RPMI8226 (cell line): ENCODE data around the gene BTBD10.

ENCODE experiments used
- DNase-seq: peaks from one replicate; pipeline ENCODE4 v3.0.0-alpha.2; 2015

BTBD10 gene

DNA sequence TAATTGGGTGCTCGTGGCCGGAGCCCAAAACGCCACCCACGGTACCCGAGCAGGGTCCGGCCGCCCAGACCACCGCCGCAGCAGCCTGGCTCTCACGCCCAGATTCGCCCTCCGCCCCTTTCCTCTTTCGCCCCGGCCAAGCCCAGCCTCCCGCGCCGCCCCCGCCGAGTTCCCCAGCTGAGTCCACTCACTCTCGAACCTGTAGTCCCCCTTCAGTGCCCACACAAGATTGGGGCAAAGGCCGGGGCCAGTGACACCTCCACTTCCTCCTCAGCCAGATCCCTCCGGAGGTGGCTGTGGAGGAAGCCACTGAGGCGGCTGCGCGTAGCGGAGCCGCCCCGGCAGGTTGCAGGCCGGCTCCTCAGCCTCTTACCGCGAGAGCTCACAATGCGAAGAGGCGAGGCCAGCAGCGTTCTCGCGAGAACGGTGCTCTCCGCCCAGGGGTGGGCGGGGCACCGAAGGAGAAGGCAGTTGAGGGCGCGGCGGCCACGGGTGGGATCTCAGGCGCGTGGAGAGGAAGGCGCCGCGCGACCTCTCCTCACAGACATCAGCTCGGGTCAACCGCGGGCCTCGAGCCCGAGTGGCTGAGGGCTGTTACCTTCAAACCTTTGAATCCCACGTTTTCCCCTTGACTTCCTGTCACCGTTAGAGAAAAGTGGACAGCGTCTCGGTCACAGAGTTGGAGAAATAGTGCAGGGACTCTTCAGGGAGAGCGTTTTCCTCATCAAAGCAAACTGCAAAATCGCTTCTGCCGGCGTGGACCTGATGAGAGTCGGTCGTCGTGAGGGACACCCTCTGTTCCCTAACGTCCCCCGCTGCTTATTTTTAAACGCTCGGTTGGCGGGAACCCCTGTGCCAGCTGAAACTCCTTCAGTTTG lies at the start of gene BTBD10:
TSS of gene BTBD10 (minus strand) at position 322 of the 878 bp plus-strand sequence. CDS start 18,098 bp downstream, outside the sequence.
- DNase-seq: peak; percentile 95

DNA sequence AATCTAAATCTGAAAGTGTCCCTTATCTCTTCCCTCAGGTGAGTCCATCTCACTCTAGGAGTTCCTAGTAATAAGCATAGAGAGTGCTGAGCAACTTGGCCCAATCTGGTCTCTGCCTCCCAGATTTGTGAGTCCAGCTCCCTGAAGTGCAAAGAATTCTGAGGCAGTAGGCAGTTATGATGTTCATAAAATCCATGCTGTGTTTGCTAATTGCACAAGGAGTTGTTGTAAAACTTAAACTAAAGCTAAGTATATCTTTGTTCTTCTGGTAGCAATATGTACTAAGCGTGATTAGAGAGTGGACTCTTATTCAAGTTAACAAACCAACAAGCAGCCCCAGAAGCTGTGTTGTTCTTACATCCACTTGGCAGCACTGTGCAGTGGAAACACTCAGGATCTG lies 40.4 kb upstream of the BTBD10 start:
- DNase-seq: no peak

GRCh38 chr11:13502492-13502891 lies 39.5 kb upstream of the BTBD10 start:
- no peak for DNase-seq

DNA sequence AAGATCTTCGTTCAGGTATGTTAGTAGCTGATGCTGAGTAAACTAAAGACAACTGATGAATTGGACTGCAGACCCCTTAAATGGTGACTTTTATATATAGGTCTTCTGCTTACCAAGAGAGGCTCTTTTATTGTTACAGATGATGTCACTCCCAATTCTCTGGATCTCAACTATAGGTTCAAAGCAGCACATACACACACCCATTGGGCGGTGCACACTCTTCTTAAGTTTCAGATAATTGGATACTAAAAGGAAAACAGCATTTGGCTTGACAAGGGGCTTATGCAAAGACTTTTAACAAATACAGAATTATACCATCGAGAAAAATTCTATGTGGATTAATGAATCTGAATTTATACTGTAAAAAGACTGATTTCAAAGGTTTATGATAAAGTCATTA lies 32.9 kb upstream of the BTBD10 start, which contains the start of gene PTH:
TSS of gene PTH (minus strand) at position 69 of the 400 bp plus-strand sequence. CDS start 3,142 bp downstream, outside the sequence.
- DNase-seq: no peak

DNA sequence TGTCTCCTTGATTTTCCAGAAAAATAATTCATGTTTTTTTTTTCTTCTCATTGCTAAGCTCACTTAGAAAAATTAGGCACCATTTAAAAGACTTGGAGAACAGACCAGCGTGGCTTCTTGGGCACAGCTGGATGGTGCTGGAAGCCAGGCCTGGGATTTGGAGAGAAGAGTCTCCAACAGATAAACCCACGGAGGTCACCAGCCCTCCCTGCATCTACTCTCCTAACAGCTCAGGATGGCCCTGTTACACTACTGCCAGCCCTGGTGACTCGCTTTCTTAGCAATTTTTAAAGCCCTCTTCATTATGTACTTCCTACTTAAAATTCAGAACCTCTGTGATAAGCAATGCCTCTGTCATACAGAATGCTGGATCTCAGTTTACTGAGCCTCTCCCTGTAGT lies 31.0 kb upstream of the BTBD10 start:
- no peak for DNase-seq

- DNase-seq: peak; percentile 31
These were observed 24.6 kb upstream of the BTBD10 start for GRCh38 chr11:13487661-13488030.

DNA sequence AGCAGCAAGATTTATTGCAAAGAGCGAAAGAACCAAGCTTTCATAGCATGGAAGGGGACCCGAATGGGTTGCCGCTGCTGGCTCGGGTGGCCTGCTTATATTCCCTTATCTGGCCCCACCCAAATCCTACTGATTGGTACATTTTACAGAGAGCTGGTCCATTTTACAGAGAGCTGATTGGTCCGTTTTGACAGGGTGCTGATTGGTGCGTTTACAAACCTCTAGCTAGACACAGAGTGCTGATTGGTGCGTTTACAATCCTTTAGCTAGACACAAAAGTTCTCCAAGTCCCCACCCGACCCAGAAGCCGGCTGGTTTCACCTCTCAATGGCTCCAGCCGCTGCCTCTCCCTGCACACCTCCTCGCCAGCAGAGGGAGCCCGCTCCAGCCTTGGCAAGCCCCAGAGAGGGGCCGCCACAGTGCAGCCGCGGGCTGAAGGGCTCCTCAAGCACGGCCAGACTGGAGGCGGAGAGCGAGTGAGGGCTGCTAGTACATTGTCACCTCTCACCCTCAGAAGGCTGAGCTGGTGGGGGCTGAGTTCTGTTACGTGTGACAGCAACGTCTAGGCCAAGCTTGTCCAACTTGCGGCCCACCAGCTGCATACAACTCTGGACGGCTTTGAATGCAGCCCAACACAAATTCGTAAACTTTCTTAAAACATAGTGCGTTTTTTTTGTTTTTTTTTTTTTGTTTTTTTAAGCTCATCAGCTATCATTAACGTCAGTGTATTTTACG lies 24.1 kb upstream of the BTBD10 start:
- peak; percentile 61 for DNase-seq

DNA sequence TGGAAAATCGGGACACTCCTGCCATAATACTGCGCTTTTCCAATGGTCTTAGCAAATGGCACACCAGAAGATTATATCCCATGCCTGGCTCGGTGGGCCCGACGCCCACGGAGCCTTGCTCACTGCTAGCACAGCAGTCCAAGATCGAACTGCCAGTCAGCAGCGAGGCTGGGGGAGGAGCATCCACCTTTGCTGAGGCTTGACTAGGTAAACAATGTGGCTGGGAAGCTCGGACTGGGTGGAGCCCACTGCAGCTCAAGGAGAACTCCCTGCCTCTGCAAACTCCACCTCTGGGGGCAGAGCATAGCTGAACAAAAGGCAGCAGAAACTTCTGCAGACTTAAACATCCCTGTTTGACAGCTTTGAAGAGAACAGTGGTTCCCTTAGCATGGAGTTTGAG lies 17.2 kb upstream of the BTBD10 start:
- peak; percentile 58 for DNase-seq

GRCh38 chr11:13479688-13480087 lies 16.7 kb upstream of the BTBD10 start:
- DNase-seq: no peak

- no peak for DNase-seq
These were observed 12.1 kb upstream of the BTBD10 start for GRCh38 chr11:13475091-13475490.

- no peak for DNase-seq
These were observed 10.1 kb upstream of the BTBD10 start for GRCh38 chr11:13473013-13473722.

DNA sequence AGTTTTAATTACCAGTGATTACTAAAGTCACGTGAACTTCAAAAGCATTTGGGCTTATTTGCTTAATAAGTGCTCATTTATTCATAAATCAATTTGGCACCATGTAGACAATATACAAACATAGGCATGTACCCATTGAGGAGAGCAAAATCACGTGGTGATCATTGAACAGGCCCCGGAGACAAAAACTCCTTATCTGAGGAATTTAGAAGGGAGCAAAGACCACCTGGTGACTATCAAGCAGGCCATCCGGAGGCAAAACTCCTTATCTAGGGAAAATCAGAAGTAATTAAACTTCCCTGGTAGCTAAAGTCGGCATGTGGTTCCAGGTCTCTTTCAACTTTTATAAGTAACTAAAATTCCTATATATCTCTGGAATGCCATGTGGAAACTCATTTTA lies 5.7 kb upstream of the BTBD10 start:
- no peak for DNase-seq

DNA sequence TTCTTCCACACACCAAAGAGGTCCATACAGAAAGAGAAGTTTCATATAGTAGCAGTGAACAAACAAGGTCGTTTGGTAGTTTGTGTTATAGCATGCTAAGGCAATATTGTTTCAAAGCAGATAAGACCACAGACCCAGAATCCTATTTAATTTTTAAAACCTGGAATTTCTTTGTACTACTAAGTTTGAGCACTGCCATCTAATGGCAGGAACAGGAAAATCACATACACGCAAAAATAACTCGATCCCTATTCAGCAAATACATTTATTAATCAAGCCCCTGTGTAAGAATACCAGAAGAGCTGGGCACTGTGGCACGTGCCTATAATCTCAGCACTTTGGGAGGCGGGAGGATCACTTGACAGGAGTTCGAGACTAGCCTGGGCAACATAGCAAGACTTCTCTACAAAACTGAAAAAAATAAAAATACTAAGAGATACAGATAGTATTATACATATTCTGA lies 2.9 kb upstream of the BTBD10 start:
- no peak for DNase-seq

GRCh38 chr11:13463779-13464290 lies 813 bp upstream of the BTBD10 start:
- no peak for DNase-seq

GRCh38 chr11:13462311-13462900 lies 616 bp downstream of the BTBD10 start:
- peak; percentile 36 for DNase-seq

DNA sequence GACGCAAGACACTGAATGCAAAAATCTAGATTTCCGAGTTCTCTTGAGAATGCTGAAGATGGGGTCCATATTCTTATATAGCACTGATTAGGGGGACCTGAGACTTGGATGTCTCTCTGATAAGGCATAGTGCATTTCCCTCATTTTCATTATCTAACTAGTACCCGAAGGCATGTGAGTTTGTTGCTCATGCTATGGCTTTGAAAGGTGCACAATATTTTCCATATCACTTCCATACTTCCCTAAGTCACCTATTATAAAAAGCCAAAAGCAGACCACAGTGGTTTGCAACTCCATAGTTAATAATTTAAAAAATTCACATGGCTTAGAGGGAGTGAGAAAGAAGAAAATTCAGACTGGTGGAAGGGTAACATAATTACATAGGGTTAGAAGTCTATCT lies 1.7 kb downstream of the BTBD10 start:
- no peak for DNase-seq

- DNase-seq: peak; percentile 66
These were observed 12.1 kb downstream of the BTBD10 start for GRCh38 chr11:13450832-13451397.

GRCh38 chr11:13449522-13449921 lies 13.5 kb downstream of the BTBD10 start:
- DNase-seq: no peak

- DNase-seq: peak; percentile 46
These were observed 14.1 kb downstream of the BTBD10 start for GRCh38 chr11:13448876-13449275.

DNA sequence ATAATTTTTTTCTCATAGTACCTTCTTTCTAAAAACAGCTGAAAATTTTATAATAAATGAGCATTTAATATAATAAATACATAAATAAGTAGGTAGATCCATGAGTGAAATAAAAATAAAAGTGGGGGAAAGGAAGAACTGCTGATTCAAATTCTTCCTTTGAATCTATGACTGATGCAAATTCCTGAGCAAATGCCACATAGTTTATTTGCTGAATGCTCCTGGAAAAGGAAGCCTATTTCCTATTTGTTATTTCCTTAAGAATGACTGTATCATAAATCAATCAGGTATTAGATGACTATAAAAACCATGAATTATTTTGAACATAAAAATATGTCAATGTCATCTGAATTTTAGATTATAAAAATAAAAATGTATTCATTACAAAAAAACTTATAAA lies 16.6 kb downstream of the BTBD10 start:
- DNase-seq: no peak

DNA sequence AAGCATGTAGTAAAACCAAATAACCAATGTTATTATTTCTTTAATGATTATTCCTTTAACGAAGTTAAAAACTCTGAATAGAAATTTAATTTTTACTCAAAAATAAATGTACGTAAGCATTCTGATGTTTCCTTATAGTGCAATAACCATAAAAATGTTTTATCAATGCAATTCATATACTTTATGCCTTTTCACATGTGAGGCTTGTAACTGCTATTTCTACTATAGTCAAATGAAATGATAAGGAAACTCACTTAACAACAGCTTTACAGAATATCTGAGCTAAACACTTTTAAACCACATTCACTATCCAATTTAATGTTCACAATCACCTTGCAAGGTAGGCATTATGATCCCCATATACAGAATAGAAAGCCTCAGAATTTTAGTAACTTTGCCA lies 17.4 kb downstream of the BTBD10 start:
- DNase-seq: no peak
